Measurements from ENCODE around the gene SSTR5.
A peak's percentile ranks its signal among the peaks of the same experiment; 100 is the strongest.
"Not testable (repeated sequence)": the region's sequence is repeated elsewhere in the genome, so short reads cannot be mapped to it uniquely, and the experiment has no call there.

SSTR5 gene

DNA sequence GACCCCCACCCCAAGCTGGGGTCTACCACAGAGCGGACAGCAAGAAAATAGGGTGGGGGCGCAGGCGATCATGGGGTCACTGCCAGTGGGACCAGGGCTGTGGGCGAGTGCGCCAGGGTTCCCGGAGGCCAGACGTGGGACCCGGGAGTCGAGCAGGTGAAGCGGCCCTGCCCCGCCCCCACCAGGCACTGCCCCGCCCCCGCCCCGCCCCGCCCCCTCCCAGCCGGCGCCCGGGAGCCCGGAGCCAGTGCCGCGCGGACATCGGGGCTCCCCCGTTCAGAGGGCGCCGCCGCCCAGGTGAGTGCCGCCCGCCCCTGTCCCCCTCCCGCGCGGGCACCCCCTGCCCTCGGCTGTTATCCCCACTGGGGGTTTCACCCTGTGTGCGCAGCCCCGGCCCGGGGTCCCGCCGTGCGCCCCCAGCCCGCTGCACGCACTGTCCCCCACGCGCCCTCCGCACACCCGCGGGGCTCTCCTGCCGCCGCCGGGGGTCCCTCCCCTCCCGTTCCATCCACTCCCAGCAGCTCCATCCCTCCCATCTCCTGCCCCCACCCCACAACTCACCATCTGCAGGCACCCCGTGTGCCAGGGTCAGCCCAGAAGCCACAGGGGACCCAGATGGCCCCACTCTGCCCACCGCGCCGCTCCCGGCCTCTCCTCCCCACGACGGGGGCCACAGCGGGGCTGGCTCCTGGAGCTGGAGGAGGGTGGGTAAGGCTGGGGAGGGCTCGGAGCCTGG lies at the start of gene SSTR5:
SSTR5 (plus strand) TSS at position 222 of the 736 bp plus-strand sequence. CDS start 6,122 bp downstream, outside the sequence.
- DNase-seq: no peak

DNA sequence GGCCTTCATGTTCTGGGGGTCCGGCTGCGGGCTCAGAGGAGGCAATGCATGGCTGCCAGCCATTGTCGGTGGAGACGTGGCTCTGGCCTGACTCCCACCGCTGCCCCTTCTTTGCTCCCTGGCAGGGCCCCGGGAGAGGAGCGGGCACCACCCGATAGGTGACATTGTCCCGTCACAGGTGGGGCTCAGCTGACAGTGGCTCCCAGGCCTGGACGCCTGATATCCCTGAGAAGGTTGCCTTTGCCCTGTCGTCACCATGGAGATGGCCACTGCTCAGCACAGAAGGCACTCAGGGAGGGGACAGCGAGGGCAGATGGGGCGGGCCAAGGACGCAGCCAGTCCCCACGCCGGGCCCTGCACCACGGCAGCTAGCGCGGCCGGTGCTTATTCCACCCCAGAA lies 48.4 kb upstream of the SSTR5 start:
- DNase-seq: no peak

DNA sequence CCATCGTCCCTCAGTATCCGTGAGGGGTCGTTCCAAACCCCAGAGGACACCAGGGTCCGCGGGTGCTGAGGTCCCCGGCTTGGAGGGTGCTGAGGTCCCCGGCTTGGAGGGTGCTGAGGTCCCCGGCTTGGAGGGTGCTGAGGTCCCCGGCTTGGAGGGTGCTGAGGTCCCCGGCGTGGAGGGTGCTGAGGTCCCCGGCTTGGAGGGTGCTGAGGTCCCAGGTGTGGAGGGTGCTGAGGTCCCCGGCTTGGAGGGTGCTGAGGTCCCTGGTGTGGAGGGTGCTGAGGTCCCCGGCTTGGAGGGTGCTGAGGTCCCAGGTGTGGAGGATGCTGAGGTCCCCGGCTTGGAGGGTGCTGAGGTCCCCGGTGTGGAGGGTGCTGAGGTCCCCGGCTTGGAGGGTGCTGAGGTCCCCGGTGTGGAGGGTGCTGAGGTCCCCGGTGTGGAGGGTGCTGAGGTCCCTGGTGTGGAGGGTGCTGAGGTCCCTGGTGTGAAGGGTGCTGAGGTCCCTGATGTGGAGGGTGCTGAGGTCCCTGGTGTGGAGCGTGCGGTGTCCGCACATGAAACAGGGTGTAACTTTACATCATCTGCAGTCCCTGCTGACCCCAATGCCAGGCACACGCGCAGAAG lies 47.3 kb upstream of the SSTR5 start:
- DNase-seq: not testable (repeated sequence)

DNA sequence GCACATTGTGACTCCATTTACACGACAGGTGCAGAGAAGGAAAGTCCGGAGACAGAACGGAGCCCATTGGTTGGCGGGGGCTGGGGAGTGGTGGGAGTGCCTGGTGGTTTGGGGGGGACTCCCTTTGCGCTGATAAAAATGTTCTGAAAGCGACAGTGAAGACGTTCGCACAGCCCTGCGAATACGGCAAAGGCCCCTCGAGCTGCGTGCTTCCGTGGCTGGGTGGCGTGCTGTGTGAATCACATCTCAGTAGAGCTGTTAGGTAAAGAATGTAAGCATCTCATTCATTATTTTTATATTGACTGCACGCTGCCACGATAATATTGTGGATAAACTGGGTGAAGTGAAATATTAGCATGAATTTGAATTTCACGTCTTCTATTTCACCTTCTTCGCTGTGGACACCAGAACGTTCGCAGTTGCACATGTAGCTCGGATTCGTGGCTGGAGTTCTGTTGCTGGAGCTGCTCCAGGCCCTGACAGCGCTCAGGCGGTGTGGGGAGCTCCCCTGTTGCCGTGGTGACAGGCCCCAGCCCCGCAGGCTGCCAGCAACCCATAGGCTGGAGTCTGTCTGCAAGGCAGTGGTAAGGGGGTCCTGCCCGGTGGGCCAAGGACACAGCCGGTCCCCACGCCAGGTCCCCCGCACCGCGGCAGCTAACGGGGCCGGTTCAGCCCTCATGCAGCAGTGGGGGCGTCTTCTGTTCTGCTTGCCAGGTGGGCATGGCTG lies 46.3 kb upstream of the SSTR5 start:
- DNase-seq: no peak

DNA sequence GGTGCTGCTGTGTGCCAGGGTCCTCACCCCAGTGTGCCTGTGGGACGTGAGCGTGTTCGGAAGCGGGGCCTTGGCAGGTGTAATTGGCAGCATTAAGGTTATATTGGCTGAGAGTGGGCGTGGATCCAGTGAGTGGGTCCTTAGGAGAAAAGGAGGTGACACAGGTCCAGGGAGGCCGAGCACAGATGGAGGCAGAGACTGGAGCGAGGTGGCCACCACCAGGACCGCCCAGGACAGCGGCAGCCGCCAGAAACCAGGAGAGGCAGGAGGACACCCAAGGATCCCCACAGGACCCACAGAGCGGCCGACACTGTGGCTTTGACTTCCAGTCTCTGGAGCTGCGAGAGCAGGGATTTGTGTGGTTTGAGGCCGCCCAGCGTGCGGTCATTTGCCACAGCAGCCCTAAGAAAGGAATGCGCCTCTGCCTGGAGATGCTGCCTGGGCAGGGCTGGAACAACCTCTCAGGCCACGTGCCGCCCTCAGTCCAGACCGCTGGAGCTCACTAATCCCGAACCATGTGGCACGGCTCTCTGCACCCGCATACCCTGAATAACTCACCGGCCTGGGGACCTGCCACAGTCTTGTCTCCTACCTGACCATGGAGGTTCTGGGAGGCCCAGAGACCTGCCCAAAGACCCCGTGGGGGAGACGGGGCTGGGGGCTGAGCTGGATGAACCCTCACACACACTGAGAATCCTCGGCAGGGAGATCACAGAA lies 45.6 kb upstream of the SSTR5 start:
- no peak for DNase-seq

DNA sequence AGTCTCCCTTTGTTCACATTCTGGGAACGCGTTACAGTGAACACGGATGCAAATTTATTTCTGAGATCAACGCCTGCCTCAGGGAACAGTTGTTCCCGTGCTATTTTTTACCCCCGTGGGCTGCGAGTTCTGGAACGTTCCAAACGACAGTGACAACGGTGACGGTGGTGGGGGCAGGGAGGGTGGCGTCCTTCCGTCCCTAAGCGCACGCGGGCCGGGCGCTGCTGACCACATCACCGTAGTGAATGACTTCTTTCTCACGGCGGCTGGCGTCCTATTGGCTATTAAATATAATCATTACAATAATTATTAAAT lies 45.1 kb upstream of the SSTR5 start:
- no peak for DNase-seq

DNA sequence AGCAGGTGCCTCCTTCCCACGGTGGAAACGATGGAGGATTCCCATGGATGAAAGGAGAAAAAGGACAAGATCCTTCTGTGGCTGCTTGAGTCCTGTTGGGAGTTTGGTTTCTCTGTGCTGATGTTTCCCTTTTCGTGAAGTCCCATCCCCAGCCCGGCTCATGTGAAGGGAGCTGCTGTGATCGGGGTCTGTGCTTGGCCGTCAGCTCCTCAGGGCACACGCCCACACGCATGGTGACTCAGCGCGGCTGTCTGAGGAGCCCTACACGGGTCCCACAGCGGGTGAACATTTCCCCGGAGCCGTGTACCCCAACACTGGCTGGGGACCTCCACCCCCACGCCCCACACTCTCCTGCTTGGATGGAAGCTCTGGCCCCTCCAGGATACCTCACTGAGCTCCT lies 44.5 kb upstream of the SSTR5 start:
- peak in 1 of 2 donors; percentile 21 for DNase-seq

DNA sequence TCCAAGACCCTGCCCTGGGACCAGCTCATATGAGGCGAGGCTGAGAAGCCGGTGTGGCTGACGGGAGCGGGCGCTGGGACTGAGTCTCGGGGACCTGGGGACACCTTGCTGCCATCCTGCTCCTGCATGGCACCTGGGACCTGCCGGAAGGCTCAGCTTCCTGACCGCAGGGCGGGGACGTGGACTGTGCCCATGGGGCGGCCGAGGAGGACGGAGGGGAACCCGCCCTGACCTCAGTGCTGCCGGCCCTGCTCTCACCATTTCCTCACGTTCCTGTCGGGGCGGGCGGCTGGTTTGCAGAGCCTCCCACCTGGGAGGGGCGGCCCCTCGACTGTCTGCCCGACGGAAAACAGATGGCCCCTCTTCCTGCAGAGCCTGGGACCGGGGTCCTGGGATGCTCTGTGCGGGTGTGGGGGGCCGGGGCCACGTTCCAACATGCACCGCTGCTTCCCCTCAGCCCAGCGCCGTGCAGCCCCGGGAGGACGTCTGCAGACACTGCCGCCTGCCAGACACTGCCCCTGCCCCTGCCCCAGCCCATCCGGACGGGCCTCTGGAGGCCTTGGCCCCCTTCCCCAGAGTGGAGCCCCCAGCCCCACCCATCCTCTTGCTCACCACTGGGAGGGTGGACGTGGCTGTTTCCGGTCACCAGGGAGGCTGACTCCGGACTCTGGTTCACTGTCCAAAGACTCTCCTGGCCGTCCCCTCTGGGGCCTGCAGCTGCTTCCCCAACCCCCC lies 43.9 kb upstream of the SSTR5 start:
- DNase-seq: no peak

DNA sequence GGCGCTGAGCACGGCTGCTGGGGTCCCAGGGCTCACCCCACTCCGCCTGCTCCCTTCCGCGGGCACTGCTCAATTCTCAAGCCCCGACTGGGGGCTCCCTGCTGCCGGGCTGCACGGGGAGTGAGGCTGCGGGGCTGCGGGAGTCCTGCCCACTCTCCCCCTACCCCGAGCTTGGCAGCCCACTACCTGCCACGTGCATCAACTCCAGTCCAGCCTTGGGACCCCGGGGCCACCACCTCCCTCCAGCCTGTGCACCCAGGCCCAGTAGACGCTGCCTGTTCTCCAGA lies 43.3 kb upstream of the SSTR5 start:
- no peak for DNase-seq

DNA sequence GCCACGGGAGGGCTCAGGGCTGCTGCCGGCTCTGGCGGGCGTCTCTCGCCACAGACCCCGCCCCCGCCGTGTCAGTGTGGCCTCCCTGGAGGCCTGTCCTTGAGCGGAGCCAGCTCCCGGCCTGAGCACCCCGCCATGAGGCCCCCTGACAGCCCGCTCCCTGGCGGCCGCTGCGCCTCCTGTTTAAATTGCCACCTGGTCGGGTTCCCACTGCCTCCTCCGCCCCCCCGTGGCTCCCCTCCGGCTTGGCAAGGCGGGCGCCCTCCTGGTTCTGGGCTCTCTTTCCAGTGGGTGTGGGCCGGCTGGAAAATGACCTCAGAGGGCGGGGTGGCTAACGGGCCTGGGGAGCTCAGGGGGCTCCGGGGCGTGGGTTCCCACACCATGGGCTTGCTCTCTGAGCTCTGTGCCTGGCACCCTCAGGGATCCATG lies 42.1 kb upstream of the SSTR5 start:
- DNase-seq: no peak

DNA sequence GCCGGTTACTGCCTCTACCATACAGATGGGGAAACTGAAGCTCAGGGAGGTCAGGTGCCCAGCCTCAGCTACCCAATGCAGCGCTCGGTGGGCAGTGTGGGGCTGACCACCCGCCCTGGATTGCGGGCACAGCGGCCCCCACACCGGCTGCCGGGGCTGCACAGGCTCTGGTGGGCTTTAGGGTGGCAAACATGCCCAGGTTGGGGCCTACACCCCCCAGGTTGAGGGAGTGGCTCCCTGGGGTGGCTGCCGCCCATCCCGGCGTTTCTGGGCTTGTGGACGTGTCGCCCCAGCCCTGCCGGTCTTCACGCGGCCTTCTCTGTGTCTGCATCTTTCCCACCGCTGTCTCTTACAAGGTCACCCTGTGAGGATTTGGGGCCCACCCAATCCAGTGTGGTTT lies 40.9 kb upstream of the SSTR5 start:
- no peak for DNase-seq

DNA sequence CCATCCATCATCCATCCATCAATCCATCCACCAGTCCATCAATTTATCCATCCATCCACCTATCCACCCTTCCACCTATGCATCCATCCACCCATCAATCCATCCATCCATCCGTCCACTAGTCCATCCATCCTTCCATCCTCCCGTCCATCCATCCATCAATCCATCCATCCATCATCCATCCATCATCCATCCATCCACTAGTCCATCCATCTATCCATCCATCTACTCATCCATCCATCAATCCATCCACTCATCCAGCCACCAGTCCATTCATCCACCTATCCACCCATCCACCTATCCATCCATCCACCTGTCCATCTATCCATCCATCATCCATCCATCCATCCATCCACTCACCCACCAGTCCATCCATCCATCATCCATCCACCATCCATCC lies 39.9 kb upstream of the SSTR5 start:
- DNase-seq: no peak

DNA sequence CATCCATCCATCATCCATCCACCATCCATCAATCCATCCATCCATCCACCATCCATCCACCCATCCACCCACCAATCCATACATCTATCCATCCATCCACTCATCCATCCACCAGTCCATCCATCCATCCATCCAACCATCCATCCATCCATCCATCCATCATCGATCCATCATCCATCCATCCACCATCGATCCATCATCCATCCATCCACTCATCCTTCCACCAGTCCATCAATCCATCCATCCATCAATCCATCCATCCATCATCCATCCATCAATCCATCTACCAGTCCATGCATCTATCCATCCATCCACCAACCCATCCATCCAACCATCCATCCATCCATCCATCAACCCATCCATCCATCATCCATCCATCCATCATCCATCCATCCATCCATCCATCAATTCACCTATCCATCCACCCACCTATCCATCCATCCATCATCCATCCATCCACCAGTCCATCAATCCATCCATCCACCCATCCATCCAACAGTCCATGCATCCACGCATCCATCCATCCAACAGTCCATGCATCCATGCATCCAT lies 39.3 kb upstream of the SSTR5 start:
- no peak for DNase-seq

DNA sequence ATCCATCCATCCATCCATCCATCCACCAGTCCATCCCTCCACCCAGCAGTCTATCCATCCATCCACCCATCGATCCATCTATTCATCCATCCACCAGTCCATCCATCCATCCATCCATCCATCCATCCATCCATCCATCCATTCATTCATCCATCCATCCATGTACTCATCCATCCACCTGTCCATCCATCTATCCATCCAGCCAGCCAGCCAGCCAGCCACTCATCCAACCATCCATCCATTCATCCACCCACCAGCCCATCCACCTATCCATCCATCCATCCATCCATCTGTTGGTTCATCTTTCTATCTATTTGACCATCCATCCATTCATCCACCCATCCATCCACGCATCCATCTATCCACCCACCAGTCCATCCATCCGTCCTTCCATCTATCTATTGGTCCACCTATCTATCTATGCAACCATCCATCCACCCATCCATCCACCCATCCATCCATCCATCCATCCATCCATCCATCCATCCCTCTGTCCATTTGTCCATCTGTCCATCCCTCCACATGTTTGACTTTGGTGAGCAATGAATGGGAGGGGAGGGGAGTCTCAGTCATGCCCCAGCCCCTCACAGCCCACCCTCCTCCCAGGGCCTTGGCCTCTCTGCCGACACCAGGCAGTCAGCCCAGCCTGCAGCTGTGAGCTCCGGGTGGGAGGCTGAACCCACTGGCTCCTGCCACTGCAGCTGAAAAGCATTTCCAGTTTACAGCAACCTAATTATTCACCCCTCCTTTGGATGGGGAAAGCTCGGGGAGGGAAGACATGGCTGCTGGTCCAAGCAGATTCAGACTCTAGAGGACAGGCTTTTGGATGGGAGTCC lies 38.1 kb upstream of the SSTR5 start:
- no peak for DNase-seq

DNA sequence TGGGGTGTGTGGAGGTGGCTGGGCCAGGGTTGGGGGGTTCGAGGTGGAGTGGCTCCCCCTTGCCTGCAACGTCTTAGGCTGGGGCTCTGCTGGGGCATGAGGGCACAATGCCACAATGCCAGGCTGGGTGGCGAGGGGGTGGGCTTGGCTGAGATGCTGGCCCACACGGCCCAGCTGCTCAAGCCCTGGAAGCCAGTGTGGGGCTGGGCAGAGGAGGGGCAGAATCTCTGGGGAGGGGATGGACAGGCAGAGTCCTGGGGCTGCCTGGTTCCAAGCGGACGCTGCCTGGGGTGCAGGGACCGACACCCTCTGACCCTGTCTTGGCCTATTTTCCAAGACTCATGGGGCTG lies 37.5 kb upstream of the SSTR5 start:
- DNase-seq: no peak

DNA sequence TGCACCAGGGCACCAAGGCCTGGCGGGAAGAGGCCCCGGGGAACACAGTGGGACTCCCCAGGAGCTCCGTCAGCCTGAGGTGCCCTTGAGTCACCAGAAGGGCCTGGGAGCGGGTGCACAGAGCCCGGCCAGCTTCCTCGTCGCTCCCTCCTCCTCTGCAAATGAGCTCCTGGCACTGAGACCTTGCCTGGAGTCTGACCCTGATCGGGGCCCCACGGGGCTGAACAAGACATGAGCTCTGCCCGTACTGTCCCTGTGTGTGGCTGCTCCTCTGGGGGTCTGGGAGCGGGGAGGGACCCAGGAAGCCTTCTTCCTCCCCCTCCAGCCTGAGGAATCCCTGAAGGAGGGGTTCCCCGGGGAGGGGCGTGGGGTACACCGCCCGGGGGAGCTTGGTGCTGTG lies 36.4 kb upstream of the SSTR5 start:
- no peak for DNase-seq

DNA sequence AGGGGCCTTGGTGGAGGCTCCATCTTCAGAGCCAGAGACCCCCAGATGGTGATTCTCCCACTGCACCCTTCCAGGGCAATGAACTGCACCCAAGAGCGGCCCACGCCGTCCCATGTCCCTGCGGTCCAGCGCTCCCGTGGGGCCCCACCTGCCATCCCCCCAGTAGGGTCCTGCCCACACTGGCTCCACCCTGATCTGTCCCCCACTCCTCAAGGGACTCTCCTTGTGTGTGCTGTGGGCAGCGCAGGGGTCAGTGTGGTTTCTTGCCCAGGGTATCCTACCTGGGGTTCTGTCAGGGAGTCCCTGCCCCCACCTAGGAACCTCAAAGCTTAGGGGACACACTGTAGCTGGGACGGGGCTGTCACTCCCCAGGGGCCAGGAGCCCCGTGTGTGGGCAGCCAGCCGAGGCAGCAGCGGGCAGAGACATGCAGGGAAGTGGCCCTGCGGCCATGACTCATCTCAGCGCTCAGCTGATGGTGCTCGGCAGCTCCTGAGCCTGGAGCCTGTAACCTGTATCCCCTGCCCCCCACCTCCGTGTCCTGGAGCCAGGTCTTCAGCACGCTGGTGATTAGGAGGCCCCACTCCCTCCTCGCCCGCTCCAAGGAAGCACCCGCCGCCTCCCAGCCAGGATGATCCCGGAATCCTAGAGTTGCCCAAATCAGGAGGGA lies 35.7 kb upstream of the SSTR5 start:
- no peak for DNase-seq

DNA sequence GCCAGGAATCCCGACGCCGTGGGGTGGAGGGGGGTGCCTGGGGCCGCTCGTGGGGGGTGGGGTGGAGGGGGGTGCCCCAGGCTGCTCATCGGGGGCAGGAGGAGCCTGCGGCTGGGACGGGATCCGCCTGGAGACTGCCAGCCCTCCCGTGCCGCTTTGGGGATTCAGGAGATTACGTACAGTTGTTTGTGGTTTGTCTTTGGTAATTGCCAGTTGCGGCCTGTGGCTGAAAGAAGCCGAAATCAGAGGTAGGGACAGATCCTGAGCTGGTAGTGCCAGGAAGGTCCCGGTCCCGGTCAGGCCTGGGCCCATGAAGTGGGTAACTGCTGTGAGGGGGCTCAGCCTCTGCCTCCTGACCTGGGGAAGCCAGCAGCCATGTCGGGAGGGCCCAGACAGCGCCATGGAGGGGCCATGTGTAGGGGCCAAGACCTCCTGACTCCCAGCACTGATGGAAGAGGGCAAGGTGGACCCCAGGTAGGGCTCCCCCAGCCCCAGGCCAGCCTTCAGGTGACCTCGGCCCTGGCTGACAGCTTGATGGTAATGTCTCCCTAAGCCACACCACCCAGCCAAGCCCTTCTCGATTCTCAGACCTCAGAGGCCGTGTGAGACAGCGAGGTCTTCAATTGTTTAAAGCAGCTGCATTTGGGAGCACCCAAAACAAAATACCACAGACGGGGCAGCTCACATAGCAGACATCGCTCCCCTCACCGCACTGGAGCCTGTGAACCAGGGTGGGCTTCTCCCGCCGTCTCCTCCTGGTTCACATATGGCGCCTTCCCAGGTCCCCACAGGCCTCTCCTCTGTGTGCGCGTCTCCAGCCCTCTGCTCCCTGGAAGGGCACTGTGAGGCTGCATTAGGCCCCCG lies 34.9 kb upstream of the SSTR5 start:
- DNase-seq: no peak

DNA sequence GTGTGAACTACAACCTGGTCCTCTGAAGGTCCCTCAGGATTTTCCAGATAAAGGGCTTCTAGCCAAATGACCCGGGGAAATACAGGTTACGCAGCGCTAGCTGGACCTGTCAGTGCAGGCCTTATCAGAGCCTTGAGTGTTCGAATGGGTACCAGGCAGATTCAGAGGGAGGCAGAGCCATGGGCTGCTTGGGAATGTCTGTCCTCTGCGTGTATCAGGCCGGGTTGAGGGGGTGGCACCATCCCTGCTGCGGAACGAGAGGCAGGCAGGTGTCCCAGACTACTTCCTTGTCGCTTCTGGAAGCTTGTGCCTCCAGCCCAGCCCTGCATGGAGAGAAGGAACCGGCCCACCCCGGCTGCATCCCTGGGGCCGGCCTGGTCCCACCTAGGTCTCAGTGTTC lies 33.6 kb upstream of the SSTR5 start:
- DNase-seq: no peak

DNA sequence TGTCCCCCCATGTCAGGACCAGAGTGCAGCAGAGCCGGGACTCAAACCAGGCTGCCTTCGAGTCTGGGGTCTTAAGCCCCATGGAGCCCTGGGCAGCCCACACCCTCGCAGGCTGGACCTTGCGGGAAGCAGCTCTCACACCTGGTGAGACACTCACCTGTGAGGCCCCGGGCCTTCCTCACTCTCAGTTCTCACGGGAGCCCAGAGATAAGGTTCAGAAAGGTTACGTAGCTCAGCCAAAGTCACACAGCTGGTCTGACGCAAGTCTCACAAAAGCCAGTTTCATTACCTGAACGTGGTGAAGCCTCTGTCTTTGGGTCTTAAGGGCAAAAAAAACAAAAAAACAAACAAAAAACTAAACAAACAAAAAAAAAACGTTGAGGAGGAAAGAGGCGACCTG lies 32.8 kb upstream of the SSTR5 start:
- DNase-seq: no peak
